ENCODE results near the gene CDH4. TPM values are rescaled to one million over a fixed set of nuclear protein-coding genes. Genes with fewer than 3 reads are reported as not detected.

Gene CDH4
- total RNA-seq, 1 donor from 2014 or later: 12.1 TPM

DNA sequence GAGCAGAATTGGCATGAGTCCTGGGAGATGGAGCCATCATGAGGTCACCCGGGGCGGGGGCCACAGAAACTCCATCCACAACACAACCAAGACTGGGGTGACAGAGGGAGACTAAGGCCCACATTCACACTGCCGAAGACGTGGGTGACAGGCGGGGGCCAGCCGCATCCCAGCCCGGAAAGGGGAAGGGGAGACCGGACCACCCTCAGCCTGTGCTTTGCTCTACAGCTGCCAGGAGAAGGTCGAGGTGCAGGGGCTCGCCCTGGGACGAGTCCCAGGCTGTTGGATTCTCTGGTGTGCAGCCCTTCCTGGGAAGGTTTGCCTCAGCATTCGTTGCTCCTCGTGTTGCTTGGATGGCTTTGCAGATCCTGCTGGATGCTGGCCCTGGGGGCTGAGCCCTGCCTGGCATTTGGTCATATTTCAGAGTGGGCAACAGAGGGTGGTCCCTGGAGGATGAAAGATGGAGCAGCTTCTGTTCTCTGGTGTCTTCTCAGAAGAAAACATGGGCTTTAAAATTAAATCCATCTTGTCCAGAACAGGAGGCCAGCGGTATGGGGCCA, 484.8 kb downstream of the CDH4 start:
- FAIRE-seq: no peak
- H3K4me3 ChIP-seq (ENCODE audit: low read depth, low read length): no peak overlapping the region
- TF ChIP-seq, protein P1, sequence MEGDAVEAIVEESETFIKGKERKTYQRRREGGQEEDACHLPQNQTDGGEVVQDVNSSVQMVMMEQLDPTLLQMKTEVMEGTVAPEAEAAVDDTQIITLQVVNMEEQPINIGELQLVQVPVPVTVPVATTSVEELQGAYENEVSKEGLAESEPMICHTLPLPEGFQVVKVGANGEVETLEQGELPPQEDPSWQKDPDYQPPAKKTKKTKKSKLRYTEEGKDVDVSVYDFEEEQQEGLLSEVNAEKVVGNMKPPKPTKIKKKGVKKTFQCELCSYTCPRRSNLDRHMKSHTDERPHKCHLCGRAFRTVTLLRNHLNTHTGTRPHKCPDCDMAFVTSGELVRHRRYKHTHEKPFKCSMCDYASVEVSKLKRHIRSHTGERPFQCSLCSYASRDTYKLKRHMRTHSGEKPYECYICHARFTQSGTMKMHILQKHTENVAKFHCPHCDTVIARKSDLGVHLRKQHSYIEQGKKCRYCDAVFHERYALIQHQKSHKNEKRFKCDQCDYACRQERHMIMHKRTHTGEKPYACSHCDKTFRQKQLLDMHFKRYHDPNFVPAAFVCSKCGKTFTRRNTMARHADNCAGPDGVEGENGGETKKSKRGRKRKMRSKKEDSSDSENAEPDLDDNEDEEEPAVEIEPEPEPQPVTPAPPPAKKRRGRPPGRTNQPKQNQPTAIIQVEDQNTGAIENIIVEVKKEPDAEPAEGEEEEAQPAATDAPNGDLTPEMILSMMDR (IDR thresholded peaks at IDR 0.05; ENCODE audit: insufficient read depth, low read length, severe bottlenecking): no peak
- DNase-seq (ENCODE audit: low read depth): no peak
- no peaks in the 10 kb centered on the region for H3K27me3 ChIP-seq (ENCODE audit: control insufficient read depth, insufficient read depth, low read length)
- H3K36me3 ChIP-seq (ENCODE audit: control insufficient read depth, insufficient read depth, low read length): no peaks in the 10 kb centered on the region

DNA sequence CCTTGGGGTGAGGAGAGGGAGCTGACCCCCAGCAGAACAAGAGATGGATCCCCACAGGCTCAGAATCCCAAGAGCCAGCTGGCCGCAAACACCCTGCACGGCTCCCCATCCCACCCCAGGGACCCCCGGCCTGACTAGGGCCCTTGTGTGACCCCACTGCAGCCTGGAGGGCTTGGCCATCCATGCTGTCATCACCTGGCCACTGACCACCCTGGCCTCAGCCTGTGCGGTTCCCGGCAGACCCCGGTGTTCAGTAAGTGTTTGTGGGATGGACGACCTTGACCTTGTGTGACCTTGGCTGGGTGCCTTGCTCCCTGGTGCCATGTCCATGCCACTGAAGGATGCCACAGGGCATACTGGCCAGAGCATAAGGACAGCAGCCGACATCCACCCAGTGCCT, 485.3 kb downstream of the CDH4 start:
- TF ChIP-seq, protein P1 (IDR thresholded peaks at IDR 0.05; ENCODE audit: insufficient read depth, low read length, severe bottlenecking): no peak
- Histone ChIP-seq H3K27me3 (ENCODE audit: control insufficient read depth, insufficient read depth, low read length) (no peaks in the 10 kb centered on the region), H3K36me3 (ENCODE audit: control insufficient read depth, insufficient read depth, low read length) (no peaks in the 10 kb centered on the region), H3K4me3 (ENCODE audit: low read depth, low read length) (no peak overlapping the region)
- DNase-seq (ENCODE audit: low read depth): no peak
- FAIRE-seq: no peak

DNA sequence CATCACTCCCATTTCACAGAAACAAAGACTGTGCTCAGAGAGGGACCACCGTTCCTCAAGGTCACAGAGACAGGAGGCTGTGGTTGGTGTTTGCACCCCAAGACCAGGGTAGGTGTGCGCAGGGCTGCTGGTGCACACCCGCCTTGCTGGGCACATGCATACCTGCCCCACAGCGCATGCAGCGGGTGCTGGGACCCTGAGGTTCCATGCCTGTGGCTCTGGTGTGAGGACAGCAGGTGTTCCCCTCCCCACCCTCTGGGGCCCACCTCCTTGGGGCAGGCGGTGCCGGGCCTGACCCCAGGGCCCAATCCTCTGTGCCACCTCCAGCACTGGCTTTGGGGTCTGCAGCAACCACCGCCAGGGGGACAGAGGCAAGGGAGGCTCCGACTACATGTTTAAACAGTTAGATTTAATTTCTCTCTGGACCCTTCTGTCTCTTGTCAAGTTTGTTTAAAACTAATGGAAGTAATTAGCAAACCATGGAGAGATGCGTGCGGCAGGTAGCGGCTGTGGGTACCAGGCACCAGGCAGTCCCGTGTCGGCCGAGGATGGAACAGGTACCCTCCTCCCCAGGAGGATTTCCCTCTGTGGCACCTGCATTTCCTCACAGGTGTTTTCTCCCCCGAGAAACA, 485.9 kb downstream of the CDH4 start:
- Histone ChIP-seq H3K4me3 (ENCODE audit: low read depth, low read length) (no peak overlapping the region), H3K27me3 (ENCODE audit: control insufficient read depth, insufficient read depth, low read length) (no peaks in the 10 kb centered on the region), H3K36me3 (ENCODE audit: control insufficient read depth, insufficient read depth, low read length) (no peaks in the 10 kb centered on the region)
- no peak for DNase-seq (ENCODE audit: low read depth)
- FAIRE-seq: no peak
- TF ChIP-seq, protein P1 (IDR thresholded peaks at IDR 0.05; ENCODE audit: insufficient read depth, low read length, severe bottlenecking): no peak

DNA sequence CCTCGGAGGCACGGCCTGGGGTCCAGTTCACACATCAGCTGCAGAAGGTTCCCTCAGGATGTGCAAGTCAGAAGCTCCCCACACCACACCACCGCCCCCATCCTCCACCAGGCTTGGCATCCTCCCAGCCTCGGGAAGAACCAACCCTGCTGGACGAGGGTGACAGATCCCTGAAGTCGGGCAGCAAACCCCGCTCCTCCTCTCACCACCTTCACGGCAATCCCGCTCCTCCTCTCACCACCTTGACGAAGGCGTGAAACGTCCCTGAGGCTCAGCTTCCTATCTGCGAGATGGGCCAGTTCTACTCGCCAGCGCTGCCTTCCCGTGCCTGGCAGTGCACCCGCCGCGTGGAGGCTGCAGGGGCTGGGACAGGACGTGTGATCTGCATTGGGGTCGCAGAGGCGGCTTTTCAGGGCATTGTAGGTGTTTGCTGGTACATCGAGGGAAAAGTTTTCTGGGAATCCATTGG, 486.6 kb downstream of the CDH4 start:
- H3K36me3 ChIP-seq (ENCODE audit: control insufficient read depth, insufficient read depth, low read length): no peaks in the 10 kb centered on the region
- TF ChIP-seq, protein P1 (IDR thresholded peaks at IDR 0.05; ENCODE audit: insufficient read depth, low read length, severe bottlenecking): no peak
- FAIRE-seq: no peak
- no peak for DNase-seq (ENCODE audit: low read depth)
- H3K4me3 ChIP-seq (ENCODE audit: low read depth, low read length): no peak overlapping the region
- no peaks in the 10 kb centered on the region for H3K27me3 ChIP-seq (ENCODE audit: control insufficient read depth, insufficient read depth, low read length)

DNA sequence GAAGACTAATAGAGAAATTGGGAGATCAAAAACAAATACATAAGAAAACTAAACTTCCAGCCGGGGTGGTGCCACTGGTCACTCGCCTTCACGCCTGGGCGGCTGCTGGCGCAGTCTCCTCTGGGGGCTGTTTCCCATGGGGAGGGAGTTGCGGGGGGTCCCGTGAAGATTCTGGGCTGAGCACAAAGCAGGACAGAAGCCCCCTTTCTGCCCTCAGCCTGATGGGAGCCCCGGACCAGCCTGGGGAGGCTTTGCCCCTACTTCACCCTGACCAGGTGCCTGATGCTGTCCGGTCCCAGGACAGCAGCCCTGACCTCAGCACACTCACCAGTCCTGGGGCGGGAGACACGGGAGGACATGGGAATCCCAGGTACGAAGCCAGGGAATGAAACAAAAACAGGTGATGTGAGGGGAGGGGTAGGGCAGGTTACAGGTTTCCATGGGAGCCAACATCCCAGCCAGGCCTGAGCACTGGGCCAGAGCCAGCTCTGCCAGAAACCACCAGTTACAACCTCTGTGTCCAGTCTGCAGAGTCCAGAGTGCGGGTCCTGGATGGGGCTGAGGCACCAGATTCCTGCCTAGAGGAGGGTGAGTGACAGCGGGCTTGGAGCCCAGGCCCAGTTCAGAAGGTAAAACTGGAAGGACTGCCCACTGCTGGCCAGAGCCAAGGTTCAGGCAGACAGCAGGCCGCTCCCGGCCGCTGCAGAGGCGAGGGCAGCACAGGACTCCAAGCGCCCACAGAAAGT, 487.2 kb downstream of the CDH4 start:
- Histone ChIP-seq H3K4me3 (ENCODE audit: low read depth, low read length) (no peak overlapping the region), H3K27me3 (ENCODE audit: control insufficient read depth, insufficient read depth, low read length) (no peaks in the 10 kb centered on the region), H3K36me3 (ENCODE audit: control insufficient read depth, insufficient read depth, low read length) (no peaks in the 10 kb centered on the region)
- TF ChIP-seq, protein P1 (IDR thresholded peaks at IDR 0.05; ENCODE audit: insufficient read depth, low read length, severe bottlenecking): no peak
- FAIRE-seq (no peak), DNase-seq (ENCODE audit: low read depth) (no peak)
